T-cell (primary cell): ENCODE data around the gene FGF4. TPM values are rescaled to one million over a fixed set of nuclear protein-coding genes. Genes with fewer than 3 reads are reported as not detected.

Experiments
- ATAC-seq, 4 experiments: fragments of 200-7000 bp in 3 of 4; fragments of 150-1000 bp in 1 of 4; cut with Tn5 transposase; replicated peaks in 1 of 4; 1 replicate in 3 of 4; 2 replicates in 1 of 4; pipeline ENCODE4 v1.10.0; 2021; ENCODE audit warnings: moderate library complexity in 3 of 4, mild to moderate bottlenecking in 2 of 4, moderate number of reproducible peaks in 1 of 4
- CTCF ChIA-PET, 2 donors: fragments of 300-600 bp; sonication (Branson Sonifier 250); formaldehyde crosslinking; loops; one replicate each; lab custom pipeline; 2022; ENCODE audit warnings: antibody characterized with exemption in 2 of 2; lab: Charles Lee
- POLR2A ChIA-PET, 2 donors: fragments of 300-600 bp; sonication (Branson Sonifier 250); formaldehyde crosslinking; loops; one replicate each; lab custom pipeline; 2022; ENCODE audit warnings: antibody characterized with exemption in 2 of 2; lab: Charles Lee
- DNase-seq, 35 experiments: peaks; one replicate each; pipeline versions ENCODE4 v3.0.0 to v3.0.0-alpha.2; 2013 to 2023
- H3K27ac ChIP-seq: one replicate; pipeline ENCODE4 v1.5.1; 2013; ENCODE audit warnings: low read length
- H3K27me3 ChIP-seq, 2 experiments: replicated peaks in 1 of 2; 1 replicate in 1 of 2; 2 replicates in 1 of 2; pipeline versions ENCODE4 v1.6.1 to v1.7.0; 2013; ENCODE audit warnings: low read length in 1 of 2, mixed read lengths in 1 of 2; ENCODE audit not compliant: control insufficient read depth in 2 of 2, insufficient read depth in 2 of 2; ENCODE audit errors: extremely low read depth in 1 of 2
- H3K36me3 ChIP-seq, 2 donors: 1 replicate in 1 of 2; 2 replicates in 1 of 2; pipeline versions ENCODE4 v1.6.1 to v1.7.0; 2013; ENCODE audit warnings: low read length in 1 of 2; ENCODE audit not compliant: control insufficient read depth in 2 of 2, insufficient read depth in 1 of 2; ENCODE audit errors: extremely low read depth in 1 of 2
- H3K4me1 ChIP-seq, 2 experiments: 1 replicate in 1 of 2; 2 replicates in 1 of 2; pipeline versions ENCODE4 v1.6.1 to v1.7.0; 2013; ENCODE audit warnings: low read length in 2 of 2, mixed read lengths in 1 of 2; ENCODE audit not compliant: insufficient read depth in 2 of 2, control insufficient read depth in 1 of 2; ENCODE audit errors: extremely low read depth in 1 of 2
- H3K4me3 ChIP-seq, 2 donors: 1 replicate in 1 of 2; 2 replicates in 1 of 2; pipeline versions ENCODE4 v1.5.1 to v1.7.0; 2013; ENCODE audit warnings: mild to moderate bottlenecking in 2 of 2, low read length in 1 of 2, moderate library complexity in 1 of 2; ENCODE audit not compliant: control insufficient read depth in 1 of 2; ENCODE audit errors: extremely low read depth in 1 of 2
- H3K9me3 ChIP-seq: 2 replicates; pipeline ENCODE4 v1.7.0; 2013
- H3K27ac Mint-ChIP-seq, 2 donors: one replicate each; pipeline ENCODE4 v1.8.0; 2020 to 2021; ENCODE audit warnings: mild to moderate bottlenecking in 2 of 2, mixed read lengths in 2 of 2
- H3K27me3 Mint-ChIP-seq, 2 donors: one replicate each; pipeline ENCODE4 v1.8.0; 2021 to 2022; ENCODE audit warnings: mixed read lengths in 2 of 2
- H3K36me3 Mint-ChIP-seq: one replicate; pipeline ENCODE4 v1.8.0; 2021; ENCODE audit warnings: mixed read lengths
- H3K4me1 Mint-ChIP-seq, 3 donors: one replicate each; pipeline ENCODE4 v1.8.0; 2020 to 2022; ENCODE audit warnings: mixed read lengths in 3 of 3, mild to moderate bottlenecking in 1 of 3
- H3K4me3 Mint-ChIP-seq, 3 donors: one replicate each; pipeline ENCODE4 v1.8.0; 2020 to 2022; ENCODE audit warnings: mild to moderate bottlenecking in 3 of 3, mixed read lengths in 3 of 3, moderate library complexity in 3 of 3
- H3K9me3 Mint-ChIP-seq, 3 donors: one replicate each; pipeline ENCODE4 v1.8.0; 2020 to 2022; ENCODE audit warnings: mixed read lengths in 3 of 3
- WGBS: methylation state at CpG from one replicate; pipeline ENCODE4 v1.1.5; 2013; ENCODE audit warnings: missing lambda C conversion rate; ENCODE audit not compliant: insufficient coverage; 5-methylcytosine and 5-hydroxymethylcytosine counted together
- total RNA-seq, 35 experiments: library from RNA in 6 of 35; stranded (reverse) in 6 of 35; fragments of 120-200 nt in 1 of 35; gene quantifications; one replicate each; pipeline versions ENCODE4 v1.2.1 to v1.2.4 and lab custom pipeline; 2013 to 2026

The FGF4 gene
- total RNA-seq, 5 donors from 2014 or later (not counting 1 experiment from before 2014, with no cell fraction given), result not detected

DNA sequence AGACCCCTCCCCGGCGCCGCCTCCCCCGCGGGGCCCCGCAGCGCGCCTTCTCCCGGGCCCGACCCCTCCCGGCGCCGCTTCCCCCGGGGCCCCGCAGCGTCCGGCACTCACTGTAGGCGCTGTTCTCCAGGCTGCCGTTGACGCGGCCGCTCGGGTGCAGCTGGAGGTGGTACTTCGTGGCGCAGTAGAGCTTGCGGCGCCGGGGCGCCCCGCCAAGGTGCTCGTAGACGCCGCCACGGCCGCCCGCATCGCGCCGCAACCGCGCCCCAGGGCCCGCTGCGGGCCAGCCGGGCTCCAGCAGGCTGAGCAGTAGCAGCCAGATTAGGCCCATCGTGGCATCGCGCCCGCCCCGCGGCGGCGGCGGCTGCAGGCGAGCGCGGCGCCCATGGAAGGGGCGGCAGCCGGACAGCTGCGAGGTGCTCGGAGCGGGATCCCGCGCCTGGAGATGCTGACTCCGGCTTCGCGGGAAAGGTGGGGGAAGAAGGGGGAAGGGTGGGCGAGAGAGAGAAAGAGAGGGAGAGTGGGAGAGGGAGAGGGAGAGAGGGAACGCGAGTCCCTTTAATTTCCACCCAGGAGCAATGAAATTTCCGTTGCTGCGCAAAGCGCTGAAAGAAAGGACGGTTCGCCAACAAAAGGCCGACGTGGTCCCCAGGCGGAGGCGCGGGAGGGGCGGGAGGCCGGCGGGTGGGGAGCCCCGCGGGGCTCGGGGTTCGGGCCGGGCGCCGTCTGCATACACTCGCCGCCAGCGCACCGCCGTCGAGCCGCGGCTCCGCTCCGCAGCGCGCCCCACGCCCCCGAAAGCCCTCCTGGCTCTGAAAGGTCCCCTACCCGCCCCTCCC is 43.7 kb upstream of the FGF4 start, which contains the start of gene FGF3:
FGF3 (minus strand) TSS at position 814 of the 839 bp plus-strand sequence; CDS start at position 331, 483 bp downstream.
- CTCF ChIA-PET, result no interaction called here

DNA sequence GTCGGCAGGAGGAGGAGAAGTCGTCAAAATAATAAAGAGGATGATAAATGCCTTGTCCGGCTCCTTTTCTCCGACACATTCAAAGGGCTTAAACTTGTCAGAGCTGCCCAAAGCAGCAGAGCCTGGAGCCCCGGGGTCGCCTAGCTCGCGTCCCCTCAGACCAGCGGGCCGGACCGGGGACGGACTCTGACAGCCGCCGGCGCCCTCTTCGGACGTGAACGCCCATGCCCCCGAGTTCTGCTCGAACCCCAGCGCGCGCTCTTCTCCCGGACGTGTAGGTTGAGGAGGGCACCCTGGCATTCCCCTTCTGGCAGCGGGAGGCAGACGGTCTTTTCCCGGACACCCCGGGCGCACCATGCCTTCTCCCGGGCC is 43.1 kb upstream of the FGF4 start:
- peaks cover 0 to 4% (median 0%) of the 10 kb centered on the region in 3 donors for H3K9me3 Mint-ChIP-seq
- ATAC-seq, result no peak

More for the DNA sequence above, 43.7 kb upstream of the FGF4 start, which contains the start of gene FGF3:
- H3K27me3 ChIP-seq, result peaks cover 0 to 73% of the 10 kb centered on the region in 2 experiments
- H3K36me3 ChIP-seq, result no peaks in the 10 kb centered on the region
- no peak within 1 kb of the TSS for H3K4me3 Mint-ChIP-seq
- no peaks in the 10 kb centered on the region for H3K36me3 Mint-ChIP-seq
- peaks cover 0 to 2% (median 0%) of the 10 kb centered on the region in 3 donors for H3K4me1 Mint-ChIP-seq
- no peak within 1 kb of the TSS for H3K4me3 ChIP-seq
- 8% methylated on average over 81 of the region's 105 CpGs for WGBS
- POLR2A ChIA-PET, result no interaction called here
- ATAC-seq (no peak), DNase-seq (no peak)
- peaks cover 0 to 7% of the 10 kb centered on the region in 2 experiments for H3K4me1 ChIP-seq
- H3K9me3 ChIP-seq, result no peaks in the 10 kb centered on the region
- H3K27ac Mint-ChIP-seq, result no peak within 1 kb of the TSS
- H3K27me3 Mint-ChIP-seq, result peaks cover 26 to 48% of the 10 kb centered on the region in 2 donors
- no peak within 1 kb of the TSS for H3K27ac ChIP-seq
- H3K9me3 Mint-ChIP-seq, result peaks cover 0 to 3% (median 0%) of the 10 kb centered on the region in 3 donors

DNA sequence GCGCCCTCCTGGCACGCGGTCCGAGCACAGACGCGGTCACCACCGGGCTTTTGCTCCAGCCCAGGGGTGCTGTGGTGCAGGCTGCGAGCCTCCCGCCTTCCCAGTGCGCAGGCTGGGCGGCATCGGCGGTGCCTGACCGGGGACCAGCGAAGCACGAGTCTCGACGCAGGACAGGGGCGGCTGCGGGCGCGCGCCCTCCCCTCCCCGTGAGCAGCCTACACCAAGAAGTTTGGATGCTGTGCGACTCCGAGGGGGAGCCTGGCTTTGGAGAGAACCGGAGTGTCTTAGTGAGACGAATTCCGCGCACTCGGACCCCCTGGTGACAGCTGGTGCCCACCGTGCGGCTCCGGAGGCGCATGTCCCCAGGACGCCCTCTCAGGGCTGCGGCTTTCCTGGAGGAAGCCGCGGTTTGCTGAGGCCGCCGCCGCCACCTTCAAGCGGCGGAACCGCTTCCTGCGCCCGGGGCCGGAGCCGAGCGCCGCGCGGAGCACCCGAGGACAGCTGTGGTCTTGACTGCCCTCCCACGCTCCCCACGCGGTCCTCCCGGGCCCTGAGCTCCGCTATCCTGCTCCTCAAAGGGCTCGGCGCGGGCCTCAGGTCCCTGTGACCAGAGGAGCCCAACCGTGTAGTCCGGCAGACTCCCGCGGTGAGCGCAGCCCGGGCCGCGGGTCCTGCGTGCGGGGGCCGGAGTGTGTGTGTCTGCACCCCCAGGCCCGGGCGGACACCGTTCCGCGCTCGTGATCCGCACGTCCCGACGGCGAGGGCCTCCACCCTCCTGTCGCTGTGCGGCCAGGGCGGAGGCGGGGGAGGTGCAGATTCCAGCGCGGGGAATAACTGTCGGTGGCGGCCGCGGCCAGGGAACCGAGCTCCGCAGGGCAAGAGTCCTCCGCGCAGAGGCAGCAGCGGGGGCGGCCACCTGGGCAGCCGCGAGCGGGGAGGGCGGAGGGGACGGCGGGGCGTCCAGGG is 42.4 kb upstream of the FGF4 start:
- H3K27ac Mint-ChIP-seq, result no peak overlapping the region
- no peaks in the 10 kb centered on the region for H3K36me3 ChIP-seq
- ATAC-seq, result no peak
- H3K9me3 Mint-ChIP-seq, result peaks cover 0 to 4% (median 0%) of the 10 kb centered on the region in 3 donors
- H3K4me1 ChIP-seq, result peaks cover 0 to 7% of the 10 kb centered on the region in 2 experiments
- H3K4me3 Mint-ChIP-seq, result no peak overlapping the region
- WGBS, result 2% methylated on average over 99 of the region's 107 CpGs
- peaks cover 24 to 47% of the 10 kb centered on the region in 2 donors for H3K27me3 Mint-ChIP-seq
- no peaks in the 10 kb centered on the region for H3K36me3 Mint-ChIP-seq
- ChIA-PET CTCF (no interaction called here), POLR2A (no interaction called here)
- H3K27me3 ChIP-seq, result peaks cover 0 to 76% of the 10 kb centered on the region in 2 experiments
- no peak overlapping the region for H3K4me3 ChIP-seq
- no peaks in the 10 kb centered on the region for H3K9me3 ChIP-seq
- DNase-seq, result no peak
- H3K4me1 Mint-ChIP-seq, result peaks cover 0 to 2% (median 0%) of the 10 kb centered on the region in 3 donors
- no peak overlapping the region for H3K27ac ChIP-seq

More for the DNA sequence above, 43.1 kb upstream of the FGF4 start:
- H3K4me3 Mint-ChIP-seq, result no peak overlapping the region
- H3K4me1 Mint-ChIP-seq, result peaks cover 0 to 2% (median 0%) of the 10 kb centered on the region in 3 donors
- peaks cover 26 to 46% of the 10 kb centered on the region in 2 donors for H3K27me3 Mint-ChIP-seq
- ChIA-PET POLR2A (no interaction called here), CTCF (no interaction called here)
- Histone ChIP-seq H3K4me3 (no peak overlapping the region), H3K9me3 (no peaks in the 10 kb centered on the region), H3K36me3 (no peaks in the 10 kb centered on the region), H3K27ac (no peak overlapping the region), H3K4me1 (peaks cover 0 to 7% of the 10 kb centered on the region in 2 experiments), H3K27me3 (peaks cover 0 to 73% of the 10 kb centered on the region in 2 experiments)
- WGBS, result 4% methylated on average over 28 of the region's 31 CpGs
- no peaks in the 10 kb centered on the region for H3K36me3 Mint-ChIP-seq
- no peak overlapping the region for H3K27ac Mint-ChIP-seq
- no peak for DNase-seq

DNA sequence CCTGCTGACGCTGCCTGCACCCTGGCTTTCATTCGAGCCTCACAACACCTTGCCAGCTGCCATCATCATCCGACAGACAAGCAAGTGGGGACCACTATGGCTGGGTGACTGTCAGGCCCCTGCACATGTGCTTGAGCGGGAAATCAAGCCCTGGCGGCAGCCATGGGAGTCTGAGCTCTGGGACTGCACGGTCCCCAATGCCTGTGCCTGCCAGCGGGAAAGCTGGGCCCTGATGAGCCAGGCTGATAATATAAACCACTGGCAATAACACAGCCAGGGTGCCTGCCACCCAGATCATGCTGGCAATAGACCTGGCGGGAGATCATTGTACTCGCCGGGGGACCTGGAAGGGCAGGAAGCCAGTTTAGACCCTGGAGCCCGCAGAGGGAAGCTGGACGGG is 41.5 kb upstream of the FGF4 start:
- H3K4me3 Mint-ChIP-seq, result no peak overlapping the region

DNA sequence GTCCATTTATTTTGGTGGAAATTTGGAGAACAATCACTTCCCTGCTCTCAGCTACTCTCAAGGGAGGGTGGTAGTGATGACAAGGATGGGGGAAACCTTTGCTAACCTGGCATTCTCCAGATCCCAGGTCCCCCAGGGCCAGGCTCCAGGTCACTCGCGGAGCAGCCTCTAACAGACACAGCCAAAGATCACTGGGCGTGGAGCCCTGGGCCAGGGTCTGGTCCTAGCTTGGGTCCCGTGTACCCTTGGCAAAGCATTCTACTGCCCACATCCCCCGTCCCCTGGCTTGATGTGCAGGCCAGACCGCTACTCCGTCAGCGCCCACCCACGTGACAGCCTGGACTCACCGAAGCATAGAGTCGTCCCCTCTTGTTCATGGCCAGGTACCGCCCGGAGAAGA is 40.8 kb upstream of the FGF4 start:
- ATAC-seq (no peak), DNase-seq (no peak)
- Histone ChIP-seq H3K27ac (no peak overlapping the region), H3K4me3 (no peak overlapping the region), H3K9me3 (no peaks in the 10 kb centered on the region), H3K36me3 (no peaks in the 10 kb centered on the region), H3K4me1 (peaks cover 0 to 7% of the 10 kb centered on the region in 2 experiments), H3K27me3 (peaks cover 0 to 71% of the 10 kb centered on the region in 2 experiments)
- H3K27ac Mint-ChIP-seq, result no peak overlapping the region
- peaks cover 23 to 48% of the 10 kb centered on the region in 2 donors for H3K27me3 Mint-ChIP-seq
- ChIA-PET POLR2A (no interaction called here), CTCF (no interaction called here)
- no peaks in the 10 kb centered on the region for H3K36me3 Mint-ChIP-seq
- H3K4me3 Mint-ChIP-seq, result no peak overlapping the region
- H3K4me1 Mint-ChIP-seq, result peaks cover 0 to 2% (median 0%) of the 10 kb centered on the region in 3 donors
- H3K9me3 Mint-ChIP-seq, result peaks cover 0 to 4% (median 0%) of the 10 kb centered on the region in 3 donors
- 70% methylated on average over 12 of the region's 13 CpGs for WGBS

More for the DNA sequence above, 41.5 kb upstream of the FGF4 start:
- no peak for ATAC-seq
- no peak overlapping the region for H3K27ac ChIP-seq
- H3K36me3 ChIP-seq, result no peaks in the 10 kb centered on the region
- H3K27me3 Mint-ChIP-seq, result peaks cover 23 to 45% of the 10 kb centered on the region in 2 donors
- H3K4me3 ChIP-seq, result no peak overlapping the region
- H3K9me3 ChIP-seq, result no peaks in the 10 kb centered on the region
- H3K27me3 ChIP-seq, result peaks cover 0 to 76% of the 10 kb centered on the region in 2 experiments
- DNase-seq, result no peak
- peaks cover 0 to 7% of the 10 kb centered on the region in 2 experiments for H3K4me1 ChIP-seq
- H3K9me3 Mint-ChIP-seq, result peaks cover 0 to 4% (median 0%) of the 10 kb centered on the region in 3 donors
- H3K36me3 Mint-ChIP-seq, result no peaks in the 10 kb centered on the region
- WGBS, result 41% methylated on average over 7 of the region's 12 CpGs
- no peak overlapping the region for H3K27ac Mint-ChIP-seq
- CTCF ChIA-PET, result no interaction called here
- H3K4me1 Mint-ChIP-seq, result peaks cover 0 to 2% (median 0%) of the 10 kb centered on the region in 3 donors
- POLR2A ChIA-PET, result no interaction called here

DNA sequence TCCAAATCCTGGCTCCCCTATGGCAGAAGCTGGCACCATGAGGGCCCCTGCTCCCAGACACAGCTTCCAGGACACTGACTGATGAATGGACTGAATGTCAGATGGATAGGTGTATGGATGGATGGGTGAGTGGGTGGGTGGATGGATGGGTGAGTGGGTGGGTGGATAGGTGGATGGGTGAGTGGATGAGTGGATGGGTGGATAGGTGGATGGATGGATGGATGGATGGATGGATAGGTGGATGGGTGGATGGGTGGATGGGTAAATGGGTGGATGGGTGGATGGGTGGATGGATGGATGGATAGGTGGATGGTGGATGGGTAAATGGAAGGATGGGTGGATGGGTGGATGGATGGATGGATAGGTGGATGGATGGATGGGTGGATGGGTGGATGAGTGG is 39.8 kb upstream of the FGF4 start:
- Histone ChIP-seq H3K4me1 (peaks cover 0 to 7% of the 10 kb centered on the region in 2 experiments), H3K9me3 (no peaks in the 10 kb centered on the region), H3K4me3 (no peak overlapping the region), H3K36me3 (no peaks in the 10 kb centered on the region), H3K27ac (no peak overlapping the region), H3K27me3 (peaks cover 0 to 65% of the 10 kb centered on the region in 2 experiments)
- H3K27me3 Mint-ChIP-seq, result peaks cover 16 to 42% of the 10 kb centered on the region in 2 donors
- peaks cover 0 to 2% (median 0%) of the 10 kb centered on the region in 3 donors for H3K4me1 Mint-ChIP-seq
- DNase-seq (no peak), ATAC-seq (no peak)
- no peak overlapping the region for H3K4me3 Mint-ChIP-seq
- no peak overlapping the region for H3K27ac Mint-ChIP-seq
- H3K9me3 Mint-ChIP-seq, result peaks cover 0 to 4% (median 0%) of the 10 kb centered on the region in 3 donors
- no peaks in the 10 kb centered on the region for H3K36me3 Mint-ChIP-seq
- CTCF ChIA-PET, result no interaction called here
- POLR2A ChIA-PET, result no interaction called here
